H9 (cell line): ENCODE measurements around the gene ZNF738. TPM values are rescaled to one million over a fixed set of nuclear protein-coding genes. Genes with fewer than 3 reads are reported as not detected.
A peak's percentile ranks its signal among the peaks of the same experiment; 100 is the strongest.

Experiments used
- DNase-seq: peaks from one replicate; pipeline ENCODE4 v3.0.0-alpha.2; 2017
- H2AFZ ChIP-seq: one replicate; pipeline ENCODE4 v1.6.1; 2013; ENCODE audit warnings: mild to moderate bottlenecking, low read length, control low read depth, moderate library complexity
- H2AK5ac ChIP-seq: 2 replicates; pipeline ENCODE4 v1.6.1; 2013; ENCODE audit warnings: low read length, control low read depth, mixed read lengths; ENCODE audit not compliant: insufficient read length
- H2BK120ac ChIP-seq: one replicate; pipeline ENCODE4 v1.6.1; 2013; ENCODE audit warnings: low read depth, mild to moderate bottlenecking, low read length, control low read depth, inconsistent platforms; ENCODE audit not compliant: poor library complexity, severe bottlenecking
- H2BK12ac ChIP-seq: 2 replicates; pipeline ENCODE4 v1.6.1; 2013; ENCODE audit warnings: low read length, control low read depth, mixed read lengths, low read depth; ENCODE audit not compliant: insufficient read length
- H2BK15ac ChIP-seq: 2 replicates; pipeline ENCODE4 v1.6.1; 2013; ENCODE audit warnings: low read depth, low read length, control low read depth
- H2BK20ac ChIP-seq: one replicate; pipeline ENCODE4 v1.6.1; 2013; ENCODE audit warnings: low read depth, mild to moderate bottlenecking, low read length, control low read depth, inconsistent platforms; ENCODE audit not compliant: poor library complexity, severe bottlenecking
- H2BK5ac ChIP-seq: 2 replicates; pipeline ENCODE4 v1.6.1; 2013; ENCODE audit warnings: low read length, control low read depth, mixed read lengths; ENCODE audit not compliant: insufficient read length
- H3K14ac ChIP-seq: 2 replicates; pipeline ENCODE4 v1.6.1; 2013; ENCODE audit warnings: low read length, control low read depth; ENCODE audit not compliant: insufficient read depth
- H3K18ac ChIP-seq: 2 replicates; pipeline ENCODE4 v1.6.1; 2013; ENCODE audit warnings: low read depth, mild to moderate bottlenecking, mixed read lengths, low read length, control low read depth; ENCODE audit not compliant: insufficient read length
- H3K23ac ChIP-seq: 2 replicates; pipeline ENCODE4 v1.6.1; 2013; ENCODE audit warnings: low read length, control low read depth, mixed read lengths, low read depth; ENCODE audit not compliant: insufficient read length
- H3K23me2 ChIP-seq: 2 replicates; pipeline ENCODE4 v1.6.1; 2013; ENCODE audit warnings: low read depth, mild to moderate bottlenecking, mixed read lengths, low read length, control low read depth; ENCODE audit not compliant: insufficient read length, poor library complexity, severe bottlenecking
- H3K27ac ChIP-seq: 2 replicates; pipeline ENCODE4 v1.5.1; 2013; ENCODE audit warnings: low read length, control low read depth, mixed read lengths, low read depth; ENCODE audit not compliant: insufficient read length
- H3K27me3 ChIP-seq: 2 replicates; pipeline ENCODE4 v1.6.1; 2013; ENCODE audit warnings: low read length, control low read depth, inconsistent platforms; ENCODE audit not compliant: insufficient read depth
- H3K4ac ChIP-seq: 2 replicates; pipeline ENCODE4 v1.6.1; 2013; ENCODE audit warnings: low read depth, mild to moderate bottlenecking, control low read depth, inconsistent platforms, low read length, moderate library complexity
- H3K4me1 ChIP-seq: 2 replicates; pipeline ENCODE4 v1.6.1; 2013; ENCODE audit warnings: low read length, control low read depth, inconsistent platforms; ENCODE audit not compliant: insufficient read depth
- H3K4me2 ChIP-seq: 2 replicates; pipeline ENCODE4 v1.6.1; 2013; ENCODE audit warnings: low read length, control low read depth, mixed read lengths; ENCODE audit not compliant: insufficient read length, insufficient read depth
- H3K56ac ChIP-seq: 2 replicates; pipeline ENCODE4 v1.6.1; 2013; ENCODE audit warnings: low read depth, mild to moderate bottlenecking, mixed read lengths, low read length, control low read depth; ENCODE audit not compliant: insufficient read length
- H3K79me1 ChIP-seq: 2 replicates; pipeline ENCODE4 v1.6.1; 2013; ENCODE audit warnings: low read depth, mild to moderate bottlenecking, moderate library complexity, low read length, control low read depth, inconsistent platforms; ENCODE audit not compliant: insufficient read depth, poor library complexity, severe bottlenecking
- H3K79me2 ChIP-seq: 2 replicates; pipeline ENCODE4 v1.6.1; 2013; ENCODE audit warnings: low read length, control low read depth, inconsistent platforms; ENCODE audit not compliant: insufficient read depth
- H3K9ac ChIP-seq: 2 replicates; pipeline ENCODE4 v1.6.1; 2013; ENCODE audit warnings: low read length, control low read depth, mixed read lengths; ENCODE audit not compliant: insufficient read length; ENCODE audit errors: extremely low read depth
- H3K9me3 ChIP-seq: one replicate; pipeline ENCODE4 v1.6.1; 2013; ENCODE audit warnings: low read depth, low read length, inconsistent platforms; ENCODE audit not compliant: control insufficient read depth
- H3T11ph ChIP-seq: one replicate; pipeline ENCODE4 v1.6.1; 2013; ENCODE audit warnings: mild to moderate bottlenecking, low read length, control low read depth, inconsistent platforms
- H4K20me1 ChIP-seq: one replicate; pipeline ENCODE4 v1.6.1; 2013; ENCODE audit not compliant: control insufficient read depth, insufficient read length, insufficient read depth
- H4K5ac ChIP-seq: 2 replicates; pipeline ENCODE4 v1.6.1; 2013; ENCODE audit warnings: low read depth, mild to moderate bottlenecking, mixed read lengths, low read length, control low read depth; ENCODE audit not compliant: insufficient read length
- H4K8ac ChIP-seq: replicated peaks from 2 replicates; pipeline ENCODE4 v1.6.1; 2013; ENCODE audit warnings: low read length, control low read depth, mixed read lengths, low read depth; ENCODE audit not compliant: insufficient read length
- H4K91ac ChIP-seq: 2 replicates; pipeline ENCODE4 v1.6.1; 2013; ENCODE audit warnings: low read depth, mild to moderate bottlenecking, moderate library complexity, mixed read lengths, low read length, control low read depth; ENCODE audit not compliant: insufficient read length
- H3K27ac Mint-ChIP-seq, 3 experiments: 2 replicates in 2 of 3; 3 replicates in 1 of 3; pipeline ENCODE4 v1.8.0; 2020 to 2021; ENCODE audit warnings: mixed read lengths in 3 of 3, mild to moderate bottlenecking in 1 of 3, moderate library complexity in 1 of 3
- H3K27me3 Mint-ChIP-seq: 2 replicates; pipeline ENCODE4 v1.8.0; 2021; ENCODE audit warnings: low read depth, mild to moderate bottlenecking, moderate library complexity, mixed read lengths
- H3K36me3 Mint-ChIP-seq, 3 experiments: 2 replicates in 2 of 3; 3 replicates in 1 of 3; pipeline ENCODE4 v1.8.0; 2020 to 2021; ENCODE audit warnings: low read depth in 3 of 3, mixed read lengths in 3 of 3; ENCODE audit not compliant: insufficient read depth in 1 of 3
- H3K4me1 Mint-ChIP-seq, 2 experiments: 2 replicates each; pipeline ENCODE4 v1.8.0; 2020; ENCODE audit warnings: mixed read lengths in 2 of 2
- H3K4me3 Mint-ChIP-seq, 2 experiments: 2 replicates in 1 of 2; 3 replicates in 1 of 2; pipeline ENCODE4 v1.8.0; 2020 to 2021; ENCODE audit warnings: mild to moderate bottlenecking in 2 of 2, mixed read lengths in 2 of 2, moderate library complexity in 1 of 2
- H3K9me3 Mint-ChIP-seq, 2 experiments: 2 replicates in 1 of 2; 3 replicates in 1 of 2; pipeline ENCODE4 v1.8.0; 2020; ENCODE audit warnings: mild to moderate bottlenecking in 2 of 2, mixed read lengths in 2 of 2, moderate library complexity in 1 of 2
- CTCF ChIP-seq: fragments of 200-600 bp; sonication (generic); conservative IDR thresholded peaks from 3 replicates; pipeline ENCODE4 v1.8.0; 2021; ENCODE audit warnings: antibody characterized with exemption, mild to moderate bottlenecking
- WGBS: extraction: QIAGEN DNeasy Blood & Tissue Kit; methylation state at CpG from one replicate; pipeline ENCODE4 v1.1.7; 2013; ENCODE audit warnings: missing lambda C conversion rate, low lambda C conversion rate, mixed read lengths; ENCODE audit not compliant: insufficient read length; ENCODE audit errors: extremely low coverage; 5-methylcytosine and 5-hydroxymethylcytosine counted together
- total RNA-seq: library from RNA; stranded (reverse); gene quantifications from 2 replicates; pipeline ENCODE4 v1.2.1, GENCODE V29; 2021

Gene ZNF738
- total RNA-seq, 1 experiment from 2014 or later, result 63.3 TPM

GRCh38 chr19:21317821-21318220 is 41.0 kb upstream of the ZNF738 start:
- Histone ChIP-seq H3K4me1 (no peaks in the 10 kb centered on the region; the same call in 1 of the 2 replicates), H3K56ac (no peak overlapping the region), H3T11ph (no peak overlapping the region), H3K4me2 (no peak overlapping the region), H2BK120ac (no peak overlapping the region), H3K79me1 (peaks cover 13% of the 10 kb centered on the region), H2BK12ac (no peak overlapping the region), H3K4ac (no peak overlapping the region), H2BK15ac (no peak overlapping the region), H3K18ac (no peak overlapping the region), H3K9ac (no peak overlapping the region), H3K27ac (no peak overlapping the region), H3K9me3 (no peaks in the 10 kb centered on the region), H3K27me3 (no peaks in the 10 kb centered on the region), H3K14ac (no peak overlapping the region), H2BK5ac (no peak overlapping the region), H4K91ac (no peak overlapping the region), H2AK5ac (no peak overlapping the region), H4K5ac (no peak overlapping the region), H4K20me1 (no peaks in the 10 kb centered on the region), H3K23me2 (no peaks in the 10 kb centered on the region), H2AFZ (no peak overlapping the region), H4K8ac (no peak overlapping the region), H2BK20ac (no peak overlapping the region), H3K79me2 (peaks cover 22% of the 10 kb centered on the region; the same call in 1 of the 2 replicates), H3K23ac (no peak overlapping the region)
- WGBS, result no CpG with 5 or more reads among the region's 1 CpG
- no peak for DNase-seq
- peaks cover 28 to 30% of the 10 kb centered on the region in 2 experiments for H3K4me1 Mint-ChIP-seq
- H3K36me3 Mint-ChIP-seq, result peaks cover 6 to 18% (median 8%) of the 10 kb centered on the region in 3 experiments; a peak in 5 of 7 replicates
- no peaks in the 10 kb centered on the region for H3K9me3 Mint-ChIP-seq
- H3K27ac Mint-ChIP-seq, result 0 out of 7 replicates have a peak overlapping the region, but pooled peaks of 1 of the 3 experiments have one; percentile 31
- no peak overlapping the region for H3K4me3 Mint-ChIP-seq
- no peaks in the 10 kb centered on the region for H3K27me3 Mint-ChIP-seq
- TF ChIP-seq CTCF, result no peak
